ENCODE measurements around the gene ALG1. TPM values are rescaled to one million over a fixed set of nuclear protein-coding genes. Genes with fewer than 3 reads are reported as not detected.
"Not testable (repeated sequence)": the region's sequence is repeated elsewhere in the genome, so short reads cannot be mapped to it uniquely, and the experiment has no call there.

ALG1 gene
- total and polyA plus RNA-seq, 5 donors, result 8.0 to 11.4 (median 9.5) TPM

DNA sequence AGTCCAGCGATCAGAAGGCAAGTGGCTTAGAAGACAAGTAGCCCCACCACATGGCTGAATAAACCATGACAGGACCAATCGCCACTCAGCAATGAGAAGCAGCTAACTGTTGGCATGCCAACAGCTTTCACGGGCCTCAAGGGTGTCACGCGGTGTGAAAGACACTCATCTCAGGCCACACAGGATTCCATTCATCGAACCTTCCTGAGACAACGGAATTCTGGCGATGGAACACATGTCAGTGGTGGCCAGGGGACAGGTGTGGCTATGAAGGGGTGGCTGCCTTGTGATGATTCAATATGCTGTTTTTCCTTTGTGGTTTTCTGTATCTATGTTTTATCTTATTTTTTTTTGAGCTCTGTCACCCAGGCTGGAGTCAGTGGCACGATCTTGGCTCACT lies 18.9 kb downstream of the ALG1 start:
- intact Hi-C loops (cut with DNase I); H3K27ac ChIP-seq (ENCODE audit: low read length); H3K9me3 ChIP-seq (ENCODE audit: control insufficient read depth, low read length); H3K4me1 ChIP-seq (ENCODE audit: control insufficient read depth, insufficient read depth, low read length); H3K27me3 ChIP-seq (ENCODE audit: control insufficient read depth, insufficient read depth); H3K4me3 ChIP-seq (ENCODE audit: low read length); ATAC-seq: not testable (repeated sequence)
- DNase-seq, result peak in 1 of 3 donors; percentile 32
- 86% methylated on average over 9 of the region's 9 CpGs for WGBS

DNA sequence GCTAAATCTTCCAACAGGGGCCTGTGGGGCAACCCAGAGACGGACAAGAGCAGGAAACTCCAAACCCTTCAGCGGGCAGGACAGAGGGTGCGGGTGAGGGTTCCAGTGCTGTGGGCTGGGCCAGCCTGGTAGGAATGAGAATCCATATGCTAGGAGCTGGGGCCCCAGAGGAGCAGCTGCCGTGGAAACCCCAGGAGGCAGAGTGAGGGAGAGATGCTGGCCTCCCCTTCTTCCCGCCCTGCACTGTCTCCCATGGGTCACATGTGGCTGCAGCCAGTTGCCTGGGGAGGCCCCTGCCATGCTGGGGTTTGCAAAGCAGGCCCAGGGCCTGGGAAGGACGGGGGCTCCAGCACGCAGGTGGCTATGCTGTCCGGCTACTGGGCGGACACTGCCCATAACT lies 21.4 kb downstream of the ALG1 start:
- intact Hi-C loops (cut with DNase I); H3K4me1 ChIP-seq (ENCODE audit: control insufficient read depth, insufficient read depth, low read length); H3K27ac ChIP-seq (ENCODE audit: low read length); H3K27me3 ChIP-seq (ENCODE audit: control insufficient read depth, insufficient read depth); H3K9me3 ChIP-seq (ENCODE audit: control insufficient read depth, low read length); ATAC-seq; H3K4me3 ChIP-seq (ENCODE audit: low read length): not testable (repeated sequence)
- peak in 1 of 3 donors; percentile 35 for DNase-seq
- 87% methylated on average over 9 of the region's 9 CpGs for WGBS

DNA sequence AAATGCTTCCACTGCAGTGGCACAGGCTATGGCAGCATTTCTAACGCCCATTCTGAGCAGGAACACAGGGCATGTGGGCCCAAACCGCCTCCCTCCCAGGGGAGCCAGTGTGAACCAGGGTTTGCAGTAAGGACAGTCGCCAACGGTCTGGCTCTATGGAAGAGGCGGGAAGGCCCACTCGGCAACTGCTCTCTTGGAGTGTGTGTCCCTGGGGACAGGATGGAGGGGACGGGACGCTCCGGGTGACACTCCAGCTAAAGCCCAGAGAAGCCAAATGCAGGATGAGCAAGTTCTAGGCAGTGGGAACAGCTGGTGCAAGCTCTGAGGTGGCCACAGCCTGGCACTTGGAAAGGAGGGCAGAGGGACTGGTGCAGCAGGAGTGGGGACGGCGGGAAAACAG lies 22.1 kb downstream of the ALG1 start:
- H3K27me3 ChIP-seq (ENCODE audit: control insufficient read depth, insufficient read depth); H3K27ac ChIP-seq (ENCODE audit: low read length); ATAC-seq; H3K9me3 ChIP-seq (ENCODE audit: control insufficient read depth, low read length); intact Hi-C loops (cut with DNase I); H3K4me3 ChIP-seq (ENCODE audit: low read length); H3K4me1 ChIP-seq (ENCODE audit: control insufficient read depth, insufficient read depth, low read length): not testable (repeated sequence)
- 69% methylated on average over 11 of the region's 11 CpGs for WGBS
- DNase-seq, result peak in 1 of 3 donors; percentile 28

DNA sequence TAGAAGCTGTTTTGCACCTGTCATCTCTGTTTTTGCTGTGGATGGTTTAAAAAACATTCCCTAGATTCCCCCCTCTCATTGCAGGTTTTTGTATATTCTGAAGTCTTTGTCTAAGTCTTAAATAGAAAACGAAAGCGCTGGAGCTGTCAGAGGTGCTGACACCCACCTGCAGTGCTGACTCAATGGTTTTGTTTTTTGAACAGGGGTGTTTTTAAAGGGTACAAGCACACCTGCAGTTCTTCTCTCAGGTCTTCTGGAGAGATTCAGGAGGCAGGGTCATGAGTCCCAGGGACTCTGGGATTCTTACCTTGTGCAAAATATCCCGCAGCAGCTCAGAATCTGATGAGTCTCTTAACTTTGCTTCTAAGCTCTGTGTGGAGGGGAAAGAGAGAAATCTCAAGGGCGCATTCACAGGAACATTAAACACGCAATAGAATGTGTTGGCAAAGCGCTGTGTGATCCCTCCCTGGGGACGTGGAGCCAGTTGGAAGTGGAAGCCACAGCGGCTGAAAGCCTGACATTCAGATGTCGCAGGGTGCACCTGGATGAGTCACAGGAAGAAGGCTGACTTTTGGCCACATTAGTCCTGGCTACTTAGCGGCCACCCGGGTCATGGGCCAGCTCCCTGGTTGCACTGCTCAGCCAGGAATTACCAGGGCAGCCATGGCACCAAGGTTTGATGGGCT lies 23.6 kb downstream of the ALG1 start:
- H3K9me3 ChIP-seq (ENCODE audit: control insufficient read depth, low read length); H3K4me1 ChIP-seq (ENCODE audit: control insufficient read depth, insufficient read depth, low read length); H3K27ac ChIP-seq (ENCODE audit: low read length); H3K27me3 ChIP-seq (ENCODE audit: control insufficient read depth, insufficient read depth); H3K4me3 ChIP-seq (ENCODE audit: low read length); intact Hi-C loops (cut with DNase I); ATAC-seq: not testable (repeated sequence)
- DNase-seq, result peak in 1 of 3 donors; percentile 35
- WGBS, result 56% methylated on average over 11 of the region's 11 CpGs

DNA sequence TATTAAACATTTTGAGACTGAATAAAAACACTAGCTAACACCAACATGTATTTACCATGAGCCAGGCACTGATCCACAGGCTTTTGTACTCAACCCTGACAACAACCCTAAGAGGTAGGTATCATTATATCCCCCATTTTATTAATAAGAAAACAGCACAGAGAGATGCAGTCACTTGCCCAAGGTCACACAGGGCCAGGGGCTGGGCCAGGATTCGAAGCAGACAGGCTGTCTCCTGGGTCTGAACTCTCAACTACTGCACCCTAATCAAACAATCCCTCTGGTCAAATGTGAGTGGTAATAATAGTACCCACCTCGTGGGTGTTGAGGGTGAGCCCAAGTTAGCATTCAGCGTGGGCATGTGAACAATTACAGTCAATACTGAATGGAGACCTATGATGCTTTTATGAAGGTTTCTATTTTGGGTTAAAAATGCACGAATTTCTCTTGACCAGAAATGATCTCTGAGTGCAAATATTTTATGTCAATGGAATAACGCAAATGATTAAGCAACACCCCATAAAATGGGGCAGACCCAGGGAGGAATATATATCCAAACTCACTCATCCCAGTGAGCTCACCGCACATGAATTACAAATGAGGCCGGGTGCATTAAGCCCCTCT lies 24.9 kb downstream of the ALG1 start:
- H3K4me3 ChIP-seq (ENCODE audit: low read length); H3K4me1 ChIP-seq (ENCODE audit: control insufficient read depth, insufficient read depth, low read length); H3K27ac ChIP-seq (ENCODE audit: low read length); H3K27me3 ChIP-seq (ENCODE audit: control insufficient read depth, insufficient read depth); intact Hi-C loops (cut with DNase I); ATAC-seq; H3K9me3 ChIP-seq (ENCODE audit: control insufficient read depth, low read length): not testable (repeated sequence)
- 30% methylated on average over 7 of the region's 7 CpGs for WGBS
- DNase-seq, result peak in 1 of 3 donors; percentile 49

DNA sequence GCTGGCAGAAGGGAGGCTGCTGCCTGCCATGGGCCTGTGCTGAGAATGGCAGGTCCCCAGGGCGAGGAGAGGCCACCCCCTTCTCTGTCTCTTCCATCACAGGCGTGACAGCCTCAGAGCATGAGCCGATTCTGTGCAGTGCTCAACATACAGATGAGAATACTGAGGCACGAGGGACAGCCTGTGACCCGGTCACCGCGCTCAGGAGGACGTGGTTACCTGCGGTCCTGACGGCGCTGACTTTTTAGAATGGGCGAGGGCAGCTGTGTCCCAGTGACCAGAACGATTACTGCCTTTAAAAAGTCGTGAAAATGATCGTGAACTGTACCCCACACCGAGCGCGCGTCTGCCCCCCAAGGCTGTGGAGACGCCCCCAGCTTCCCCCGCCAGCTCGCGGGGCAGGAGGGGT lies 25.4 kb downstream of the ALG1 start:
- under 1% methylated on average over 23 of the region's 23 CpGs for WGBS
- peak overlapping the region; percentile 35 for H3K4me3 ChIP-seq (ENCODE audit: low read length)
- ATAC-seq; H3K27me3 ChIP-seq (ENCODE audit: control insufficient read depth, insufficient read depth); H3K4me1 ChIP-seq (ENCODE audit: control insufficient read depth, insufficient read depth, low read length); DNase-seq; intact Hi-C loops (cut with DNase I); H3K9me3 ChIP-seq (ENCODE audit: control insufficient read depth, low read length): not testable (repeated sequence)
- H3K27ac ChIP-seq (ENCODE audit: low read length), result peak overlapping the region; percentile 6

DNA sequence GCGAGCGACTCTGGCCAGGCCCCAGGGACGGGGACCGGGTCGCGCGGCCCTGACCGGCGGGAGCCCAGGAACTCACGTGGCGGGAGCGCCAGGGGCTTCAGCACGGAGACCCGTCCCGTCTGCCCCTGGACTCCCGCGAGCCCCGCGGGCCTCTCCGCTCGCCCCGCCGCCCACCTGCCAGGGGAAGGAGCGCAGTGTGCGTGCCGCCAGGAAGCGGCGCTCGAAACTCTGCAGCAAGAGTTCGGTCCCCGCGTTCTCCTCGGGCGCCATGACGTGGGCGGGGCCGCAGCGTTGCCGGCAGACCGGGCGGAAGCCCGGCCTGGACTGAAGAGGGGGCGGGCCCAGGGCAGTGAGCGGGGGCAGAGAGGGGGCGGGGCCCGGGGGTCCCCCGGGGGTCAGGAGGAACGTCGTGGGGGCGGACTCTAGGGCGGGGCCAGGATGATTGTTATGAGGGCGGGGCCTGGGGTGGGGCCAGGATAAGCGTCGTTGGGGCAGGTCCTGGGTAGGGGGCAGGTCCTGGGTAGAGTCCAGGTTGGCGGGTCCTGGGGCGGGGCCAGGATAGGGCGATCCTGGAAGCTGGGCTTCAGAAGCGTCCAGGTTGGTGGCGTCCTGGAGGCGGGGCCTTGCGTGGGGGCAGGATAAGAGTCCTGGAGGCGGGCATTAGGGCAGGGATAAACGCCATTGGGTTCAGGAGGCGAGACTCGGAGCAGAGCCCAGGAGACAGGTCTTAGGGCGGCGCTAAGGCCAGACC lies 26.0 kb downstream of the ALG1 start, which contains the start of gene EEF2KMT:
TSS of gene EEF2KMT (minus strand) at position 326 of the 751 bp plus-strand sequence. CDS start at position 270, 56 bp downstream.
- Histone ChIP-seq H3K27ac (ENCODE audit: low read length) (peak within 1 kb of the TSS; percentile 60), H3K4me3 (ENCODE audit: low read length) (peak within 1 kb of the TSS; percentile 93)
- H3K4me1 ChIP-seq (ENCODE audit: control insufficient read depth, insufficient read depth, low read length); H3K27me3 ChIP-seq (ENCODE audit: control insufficient read depth, insufficient read depth); H3K9me3 ChIP-seq (ENCODE audit: control insufficient read depth, low read length); intact Hi-C loops (cut with DNase I): not testable (repeated sequence)
- DNase-seq (peak; percentile 100), ATAC-seq (peak; percentile 100)
- under 1% methylated on average over 67 of the region's 67 CpGs for WGBS

DNA sequence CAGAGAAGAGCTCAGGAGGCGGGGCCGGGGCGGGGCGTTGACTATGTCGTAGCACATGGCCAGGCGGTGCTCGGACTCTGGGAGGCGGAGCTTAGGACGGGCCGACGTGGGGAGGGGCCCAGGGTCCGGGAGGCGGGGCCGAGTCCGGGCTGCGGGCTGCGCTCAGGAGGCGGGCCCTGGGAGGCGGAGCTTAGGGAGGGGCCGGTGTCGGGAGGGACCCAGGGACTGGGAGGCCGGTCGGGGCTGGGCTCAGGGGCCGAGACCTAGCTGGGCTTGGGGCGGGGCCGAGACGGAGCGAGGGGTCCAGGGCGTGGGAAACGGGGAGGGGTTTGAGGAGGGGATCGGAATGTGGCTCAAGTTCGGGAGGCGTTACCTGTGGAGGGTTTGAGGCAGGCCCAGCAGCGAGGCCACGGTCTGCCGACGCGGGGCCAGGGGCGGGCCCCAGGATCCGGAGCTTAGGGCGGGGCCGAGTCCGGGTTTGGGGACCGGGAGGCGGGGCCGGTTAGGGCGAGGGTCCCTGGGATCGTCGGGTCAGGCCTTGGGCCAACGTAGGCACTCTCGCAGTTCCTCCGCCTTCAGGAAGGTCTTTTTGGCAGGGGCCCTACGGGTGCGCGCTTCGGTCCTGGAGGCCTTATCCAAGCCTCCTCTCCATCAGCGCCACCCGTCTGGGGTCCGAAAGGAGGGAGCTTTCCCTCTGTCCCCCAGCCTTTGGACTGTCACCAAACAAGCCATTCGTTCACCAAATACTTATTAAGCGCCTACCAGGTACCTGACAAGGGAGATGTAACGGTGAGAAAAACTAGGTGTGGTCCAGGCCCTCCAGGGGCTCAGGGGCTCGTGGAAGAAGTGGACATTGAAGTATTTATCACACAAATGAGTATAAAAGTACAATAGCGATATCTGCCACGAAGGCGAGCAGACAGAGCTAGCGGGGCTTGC lies 26.8 kb downstream of the ALG1 start:
- WGBS, result 1% methylated on average over 57 of the region's 67 CpGs
- ATAC-seq; H3K4me1 ChIP-seq (ENCODE audit: control insufficient read depth, insufficient read depth, low read length); intact Hi-C loops (cut with DNase I); H3K27me3 ChIP-seq (ENCODE audit: control insufficient read depth, insufficient read depth); H3K9me3 ChIP-seq (ENCODE audit: control insufficient read depth, low read length): not testable (repeated sequence)
- H3K4me3 ChIP-seq (ENCODE audit: low read length), result peak overlapping the region; percentile 93
- DNase-seq, result peak; percentile 85 to 95 (median 94)
- peak overlapping the region; percentile 60 for H3K27ac ChIP-seq (ENCODE audit: low read length)

DNA sequence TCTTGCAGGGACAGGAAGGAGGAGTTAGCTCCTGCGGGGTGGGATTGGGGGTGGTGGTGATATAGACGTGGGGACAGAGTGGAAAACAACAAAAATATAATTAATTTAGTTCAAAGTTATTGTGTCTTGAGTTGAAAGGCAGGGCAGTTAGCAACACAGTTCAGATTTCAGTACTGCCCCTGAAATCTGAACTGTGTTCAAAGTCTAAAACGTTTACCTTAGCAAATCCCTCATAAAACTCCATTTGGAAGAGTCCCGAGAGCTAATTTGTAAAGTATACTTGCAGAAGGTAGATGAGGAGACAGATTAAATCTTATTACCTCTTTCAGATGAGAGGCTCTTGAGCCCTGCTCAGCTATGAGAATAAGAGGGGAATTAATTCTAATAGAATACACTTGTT lies 27.5 kb downstream of the ALG1 start:
- H3K4me3 ChIP-seq (ENCODE audit: low read length); H3K9me3 ChIP-seq (ENCODE audit: control insufficient read depth, low read length); H3K27ac ChIP-seq (ENCODE audit: low read length); DNase-seq; ATAC-seq; H3K27me3 ChIP-seq (ENCODE audit: control insufficient read depth, insufficient read depth); intact Hi-C loops (cut with DNase I); H3K4me1 ChIP-seq (ENCODE audit: control insufficient read depth, insufficient read depth, low read length): not testable (repeated sequence)
- 24% methylated on average over 4 of the region's 4 CpGs for WGBS

DNA sequence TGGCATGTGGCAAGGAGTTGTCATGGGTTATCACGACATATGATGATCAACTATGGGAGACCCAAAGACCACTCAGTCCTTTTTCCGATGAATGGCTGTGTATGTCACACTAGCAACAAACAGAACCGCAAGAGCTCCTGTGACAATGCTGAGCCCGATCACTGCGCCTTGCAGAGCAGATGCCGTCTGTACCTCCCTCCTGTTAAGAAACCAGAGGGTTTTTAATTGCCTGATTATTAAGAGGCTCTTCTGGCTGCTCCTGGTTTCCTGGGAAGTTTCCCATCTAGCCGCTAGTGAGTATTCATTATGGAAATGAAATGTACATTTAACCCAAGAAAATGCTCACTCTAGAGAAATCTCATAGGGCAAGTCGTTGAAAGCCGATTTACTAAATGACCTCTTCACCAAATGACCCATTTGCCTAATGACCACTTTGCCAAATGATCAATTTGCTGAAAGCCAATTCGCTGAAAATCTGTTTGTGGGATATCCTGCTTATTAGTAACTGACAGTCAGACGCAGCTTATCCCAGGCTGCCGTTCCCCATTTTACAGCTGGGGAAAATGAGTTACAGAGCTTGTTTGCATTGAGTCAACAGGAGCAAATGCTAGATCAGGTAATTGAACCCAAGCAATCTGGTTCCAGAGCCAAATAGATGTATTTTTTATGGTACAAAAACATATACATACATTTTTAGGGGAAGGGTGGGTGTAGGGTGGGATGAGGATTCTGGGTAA lies 31.8 kb downstream of the ALG1 start:
- intact Hi-C loops (cut with DNase I); H3K4me3 ChIP-seq (ENCODE audit: low read length); H3K27ac ChIP-seq (ENCODE audit: low read length); DNase-seq; H3K27me3 ChIP-seq (ENCODE audit: control insufficient read depth, insufficient read depth); H3K4me1 ChIP-seq (ENCODE audit: control insufficient read depth, insufficient read depth, low read length); ATAC-seq; H3K9me3 ChIP-seq (ENCODE audit: control insufficient read depth, low read length): not testable (repeated sequence)
- 88% methylated on average over 12 of the region's 12 CpGs for WGBS
